Stimulated activated naive CD8-positive, alpha-beta T cell treated with anti-CD3 and anti-CD28 coated beads, Interleukin-15, Interleukin-2, amounts not matched to agents 100 U/mL and 50 U/mL, for 24 hours (primary cell): ENCODE results near the gene DNAH17.

Experiments
- ATAC-seq: fragments of 150-1000 bp; cut with Tn5 transposase; one replicate; pipeline ENCODE4 v1.10.0; 2021
- DNase-seq: peaks from one replicate; pipeline ENCODE4 v3.0.0; 2021

Gene DNAH17

GRCh38 chr17:78428836-78429617, 148.2 kb downstream of the DNAH17 start:
- ATAC-seq (no peak), DNase-seq (no peak)

- DNase-seq: no peak
- no peak for ATAC-seq
These were observed 149.1 kb downstream of the DNAH17 start for GRCh38 chr17:78428025-78428575.

- DNase-seq: no peak
- no peak for ATAC-seq
These were observed 150.1 kb downstream of the DNAH17 start for GRCh38 chr17:78427140-78427539.

DNA sequence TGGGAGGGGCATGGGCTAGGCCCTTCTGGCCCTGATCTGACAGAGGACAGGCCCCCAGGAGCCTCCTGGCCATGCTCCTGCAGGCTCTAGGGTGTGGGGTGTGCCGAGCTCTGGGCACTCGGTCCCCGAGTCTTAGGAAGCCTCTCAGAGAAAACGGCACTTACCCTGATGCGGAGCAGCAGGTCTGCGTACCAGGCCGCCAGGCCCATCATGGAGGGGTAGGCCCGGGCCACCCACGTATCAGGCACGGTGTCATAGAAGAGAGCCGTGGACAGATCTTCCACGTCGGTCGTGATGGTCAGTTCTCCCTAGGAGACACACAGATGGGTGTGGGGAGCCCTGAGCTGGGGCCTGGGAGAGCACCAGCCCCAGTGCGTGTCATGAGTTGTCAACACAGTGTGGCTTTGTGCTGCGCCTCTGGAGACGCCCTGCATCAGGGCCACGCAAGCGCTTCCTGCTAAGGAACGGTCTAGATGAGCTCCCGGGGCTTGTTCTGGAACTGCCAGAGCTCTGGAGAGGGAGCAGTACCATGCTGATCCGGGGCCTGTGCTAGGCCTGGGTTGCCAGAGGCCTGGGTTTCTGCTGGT, 150.8 kb downstream of the DNAH17 start:
- no peak for ATAC-seq
- DNase-seq: no peak

GRCh38 chr17:78425429-78425828, 151.8 kb downstream of the DNAH17 start:
- DNase-seq: no peak
- ATAC-seq: no peak

DNA sequence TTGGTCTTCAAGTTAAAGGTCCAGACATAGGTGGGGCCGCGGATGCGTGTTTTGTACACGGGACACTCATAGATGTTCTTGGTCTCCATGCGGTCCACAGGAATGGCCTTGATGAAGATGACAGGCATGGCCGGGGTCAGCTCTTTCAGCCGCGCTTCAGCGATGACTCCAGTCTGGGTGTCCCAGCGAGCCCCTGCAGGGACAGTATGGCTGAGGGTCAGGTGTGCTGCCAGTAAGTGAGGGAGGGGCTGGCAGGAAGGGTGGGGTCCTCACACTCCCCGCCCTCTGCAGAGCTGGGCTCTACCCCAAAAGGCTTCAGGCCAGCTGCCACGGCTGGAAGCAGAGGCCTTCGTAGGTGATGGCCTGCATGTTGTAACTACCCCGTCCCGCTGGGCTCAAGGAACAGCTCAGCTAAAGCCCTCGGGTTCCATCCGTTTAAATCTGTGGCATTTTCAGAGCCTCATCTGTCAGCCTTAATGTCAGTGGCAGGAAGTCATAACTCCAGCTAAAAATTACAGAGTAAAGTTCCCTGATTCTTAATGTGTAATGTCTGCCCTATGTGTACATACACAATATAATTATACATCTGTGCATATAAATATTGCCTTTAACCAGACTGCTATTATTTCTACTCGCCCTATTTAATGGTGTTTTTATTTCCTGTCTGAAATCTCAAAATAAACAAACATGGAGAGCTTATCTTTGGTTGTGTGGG, 153.1 kb downstream of the DNAH17 start:
- DNase-seq: no peak
- no peak for ATAC-seq

- DNase-seq: no peak
- ATAC-seq: no peak
These were observed 154.2 kb downstream of the DNAH17 start for GRCh38 chr17:78422872-78423588.

DNA sequence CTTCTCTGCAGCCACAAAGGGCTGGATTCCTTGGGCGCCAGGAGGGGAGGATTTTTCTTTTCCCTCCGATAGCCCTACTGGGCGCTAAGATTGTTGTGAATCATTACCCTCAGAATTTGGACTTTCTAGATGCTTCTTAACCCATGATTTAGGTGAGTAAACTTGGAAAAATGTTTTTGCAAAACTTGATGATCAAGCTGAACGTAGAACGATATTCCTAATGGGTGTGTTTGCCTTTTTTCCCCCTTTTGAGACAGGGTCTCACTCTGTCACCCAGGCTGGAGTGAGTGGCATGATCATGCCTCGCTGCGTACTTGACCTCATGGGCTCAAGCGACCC, 155.0 kb downstream of the DNAH17 start:
- DNase-seq: no peak
- no peak for ATAC-seq

DNA sequence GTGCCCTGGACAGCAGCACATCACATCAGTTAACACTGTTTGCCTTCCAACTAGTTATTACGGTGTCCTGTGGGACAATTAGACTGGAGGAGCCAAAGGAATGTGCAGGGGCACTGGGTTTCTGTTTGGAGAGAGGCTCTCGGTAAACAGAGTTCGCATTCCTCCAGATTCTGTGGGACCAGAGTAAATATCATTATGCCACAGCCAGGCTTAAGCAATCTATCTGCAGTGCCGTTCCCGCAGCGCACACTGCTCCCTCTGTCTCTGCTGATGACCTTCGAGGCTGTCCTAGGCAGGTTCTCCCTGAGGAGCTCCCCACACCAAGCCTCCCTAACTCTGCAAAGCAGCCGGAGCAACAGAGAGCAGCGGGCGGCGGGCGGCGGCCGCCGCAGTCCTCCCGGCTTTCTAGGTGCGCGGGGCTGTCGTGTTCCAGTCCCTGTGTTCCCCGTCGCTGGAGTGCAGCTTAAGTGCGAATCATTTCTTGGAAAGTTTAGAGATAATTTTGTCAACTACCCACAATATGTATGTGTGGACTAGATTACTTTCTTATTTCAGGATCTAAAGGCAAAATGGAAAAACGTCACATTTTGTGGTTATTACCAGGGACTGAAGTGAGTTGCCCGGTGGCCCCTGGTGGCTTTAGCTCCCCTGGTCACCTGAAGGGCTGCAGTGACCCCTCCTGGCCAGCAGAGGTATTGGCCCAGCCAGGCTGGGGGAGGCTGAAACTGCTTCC, 155.5 kb downstream of the DNAH17 start:
- ATAC-seq (peak; percentile 78), DNase-seq (peak; percentile 82)

- no peak for ATAC-seq
- no peak for DNase-seq
These were observed 156.1 kb downstream of the DNAH17 start for GRCh38 chr17:78421084-78421533.

DNA sequence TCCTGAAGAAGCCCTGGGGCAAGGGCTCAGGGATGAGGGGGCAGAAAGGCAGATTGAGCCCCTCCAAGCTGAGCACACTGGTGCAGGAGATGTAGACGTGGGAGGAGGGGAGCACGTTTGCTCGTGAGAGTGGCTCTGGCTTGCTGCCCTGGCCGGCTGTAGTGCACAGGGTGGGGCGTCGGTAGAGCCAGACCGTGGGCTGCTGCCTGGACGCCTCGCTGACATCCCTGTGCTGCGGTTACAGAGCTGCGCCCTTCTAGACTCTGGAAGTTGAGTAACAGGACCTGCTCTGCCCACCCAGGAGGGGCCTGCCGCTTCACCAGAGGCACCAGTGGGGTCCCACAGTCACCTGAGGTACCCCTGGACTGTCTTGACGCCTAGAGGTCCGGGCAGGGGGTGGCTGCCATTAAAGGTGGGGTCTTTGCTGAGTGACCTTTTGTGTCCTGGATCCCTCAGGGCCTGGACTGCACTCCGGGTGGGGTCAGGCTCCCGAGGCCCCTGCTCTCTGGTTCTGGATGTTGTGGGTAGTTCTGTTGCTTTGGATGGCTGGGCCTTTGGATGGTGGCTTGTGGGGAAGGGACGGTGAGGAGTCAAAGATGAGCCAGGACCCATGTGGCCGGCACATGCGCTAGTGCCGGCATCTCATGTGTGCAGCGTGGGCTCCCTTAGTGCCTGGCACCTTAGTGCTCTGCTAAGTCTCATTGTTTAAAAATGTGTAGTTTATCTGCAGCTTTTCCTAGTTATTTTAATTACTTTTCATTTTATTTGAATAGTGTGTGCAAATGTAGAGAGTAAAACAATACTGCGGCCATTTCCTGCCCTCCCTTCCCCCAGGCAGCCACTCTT, 157.0 kb downstream of the DNAH17 start:
- ATAC-seq: no peak

DNA sequence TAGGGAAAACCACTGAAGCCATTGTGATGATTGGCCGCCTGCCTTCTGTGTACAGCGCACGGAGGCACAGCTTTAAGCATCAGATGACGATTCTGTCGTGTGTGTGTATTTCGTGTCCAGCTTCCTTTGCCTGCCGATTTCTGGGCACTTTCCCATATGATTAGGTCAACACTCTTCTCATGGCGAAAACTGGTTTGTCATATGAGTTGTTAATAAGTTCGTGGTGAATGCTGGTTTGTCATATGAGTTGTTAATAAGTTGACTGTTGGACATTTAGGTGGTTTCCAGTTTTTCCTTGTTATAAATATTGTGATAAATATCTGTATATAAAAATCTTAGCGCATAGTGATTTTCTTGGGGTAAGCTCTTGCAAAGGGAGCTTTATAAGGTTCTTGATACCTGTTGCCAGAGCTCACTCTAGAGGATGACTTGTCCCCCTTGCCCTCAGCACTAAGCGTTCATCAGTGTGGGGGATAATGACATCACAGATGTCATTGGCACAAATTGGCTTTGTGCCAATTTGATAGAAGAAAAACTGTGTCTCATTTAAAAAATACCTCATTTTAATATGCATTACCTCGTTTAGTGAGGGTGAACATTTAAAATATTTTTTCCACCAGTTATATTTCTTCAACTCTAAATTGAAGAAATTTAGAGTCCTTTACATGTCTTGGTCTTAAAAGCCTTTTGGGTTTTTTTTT, 158.7 kb downstream of the DNAH17 start:
- no peak for ATAC-seq
- no peak for DNase-seq

More for the DNA sequence above, 157.0 kb downstream of the DNAH17 start:
- no peak for DNase-seq

DNA sequence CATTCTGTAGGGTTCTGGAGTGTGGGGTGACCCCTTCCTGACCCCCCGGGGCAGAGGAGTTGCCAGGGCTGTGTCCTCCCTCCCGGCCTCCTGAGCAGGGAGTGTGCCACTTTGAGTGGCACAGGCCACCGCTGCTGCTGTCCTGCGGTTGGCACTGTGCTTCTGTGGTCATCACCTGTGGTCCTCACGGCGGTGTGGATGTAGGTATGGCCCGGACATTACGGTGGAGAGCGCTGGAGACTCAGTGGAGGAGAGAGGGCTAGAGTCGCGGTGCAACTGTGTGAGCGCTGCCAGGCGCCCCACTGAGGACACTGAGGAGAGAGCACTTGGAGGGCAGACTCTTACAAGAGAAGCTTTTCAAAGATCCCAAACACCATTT, 159.7 kb downstream of the DNAH17 start:
- ATAC-seq (no peak), DNase-seq (no peak)

DNA sequence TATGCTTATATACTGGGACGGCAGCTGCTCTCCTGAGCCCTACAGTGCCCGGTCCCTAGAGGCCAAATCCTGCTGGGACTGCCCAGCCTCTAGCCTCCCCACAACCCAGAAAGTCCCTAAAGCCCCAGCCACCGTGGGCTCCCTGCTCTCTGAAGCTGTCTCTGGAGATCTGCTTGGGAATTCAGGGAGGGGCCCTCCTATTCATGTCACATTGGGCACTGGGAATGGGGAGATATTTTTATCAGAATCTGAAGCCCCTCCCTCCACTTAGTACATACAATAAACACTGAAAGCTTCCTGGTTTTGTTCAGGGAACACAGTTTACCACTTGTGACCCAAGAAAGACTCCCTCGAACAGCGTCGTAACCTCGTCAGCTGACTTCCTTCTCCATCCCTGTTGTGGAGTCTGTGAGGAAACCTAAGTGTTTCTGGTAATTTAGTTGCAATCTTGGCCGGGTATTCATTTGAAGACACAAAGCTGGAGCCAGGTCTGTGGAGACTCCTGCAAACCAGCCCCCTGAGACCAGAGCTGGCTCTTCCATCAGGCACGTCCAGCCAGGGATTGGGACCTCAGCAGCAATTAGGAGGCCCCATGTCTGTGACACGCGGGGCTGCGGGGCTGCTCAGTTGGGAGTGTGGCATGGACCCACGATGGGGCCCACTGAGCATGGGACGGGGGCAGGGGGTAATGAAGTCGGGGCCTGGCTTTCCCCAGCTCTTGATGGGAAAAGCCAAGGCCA, 160.2 kb downstream of the DNAH17 start:
- ATAC-seq: no peak
- DNase-seq: no peak

DNA sequence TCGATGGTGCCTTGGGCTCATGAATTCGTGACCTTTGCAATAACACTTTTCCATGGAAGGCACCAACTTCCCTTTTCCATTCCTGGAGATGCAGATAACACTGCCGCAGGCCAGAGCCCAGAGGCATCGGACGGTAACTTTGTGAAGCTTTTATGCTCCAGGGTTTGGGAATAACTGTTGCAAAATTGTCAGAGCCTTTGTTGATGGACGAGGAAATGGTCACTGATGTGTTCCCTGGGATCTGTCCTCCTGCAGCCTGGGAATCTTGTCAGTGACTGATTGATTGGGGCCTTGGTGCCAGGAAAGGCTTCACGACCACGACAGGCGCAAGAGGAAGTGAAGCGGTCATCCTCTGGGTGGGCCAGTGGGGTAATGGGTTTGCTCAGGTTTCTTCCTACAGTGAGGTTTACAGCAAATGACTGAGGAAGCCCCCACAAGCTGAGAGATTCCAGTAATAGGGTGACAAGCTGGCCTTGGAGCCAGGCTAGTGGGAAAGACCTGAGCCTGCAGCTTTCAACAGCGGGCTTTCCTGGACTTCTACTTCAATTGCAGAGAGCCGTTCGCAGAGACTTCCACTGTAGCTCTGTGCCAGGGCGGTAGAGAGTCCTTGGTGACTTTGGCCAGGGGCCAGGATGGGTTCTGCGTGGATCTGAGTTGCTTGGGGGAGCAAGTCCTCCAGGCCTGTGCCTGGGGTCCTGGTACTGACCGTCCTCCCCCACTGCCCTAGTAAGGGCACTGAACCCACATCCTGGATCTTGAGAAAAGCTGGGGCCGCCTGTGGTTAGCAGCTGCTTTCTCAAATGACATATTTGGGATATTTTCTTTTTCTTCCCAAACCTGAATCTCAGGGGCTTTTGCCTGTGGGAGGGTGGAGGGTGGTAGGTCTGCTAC, 161.1 kb downstream of the DNAH17 start:
- no peak for DNase-seq
- ATAC-seq: no peak

- DNase-seq (peak; percentile 52), ATAC-seq (peak; percentile 41)
These were observed 162.7 kb downstream of the DNAH17 start for GRCh38 chr17:78414178-78415162.

DNA sequence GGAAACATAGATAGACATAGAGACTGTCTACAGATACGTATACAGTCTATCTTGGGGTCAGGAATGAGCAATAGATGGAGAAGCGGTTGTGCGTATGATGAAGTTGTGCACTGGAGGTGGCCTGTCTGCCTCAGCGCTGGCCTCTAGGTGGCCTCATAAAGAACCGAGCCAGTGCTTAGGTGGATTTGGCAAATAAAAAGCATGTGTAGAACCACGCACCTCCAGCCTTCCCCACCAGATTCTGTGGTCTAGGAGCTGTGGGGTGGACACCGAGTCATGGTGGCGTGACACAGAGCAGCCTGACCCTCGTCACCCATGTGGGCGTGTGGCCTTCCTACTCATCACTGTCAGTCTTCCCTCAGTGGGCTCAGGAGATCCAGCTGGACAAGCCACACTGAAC, 164.8 kb downstream of the DNAH17 start:
- ATAC-seq (peak; percentile 38), DNase-seq (peak; percentile 41)
